MM.1S (cell line): ENCODE data around the gene CXCL12.

Source experiments
- DNase-seq: peaks from one replicate; pipeline ENCODE4 v3.0.0-alpha.2; 2015
- H2AFZ ChIP-seq: fragments of 300-600 bp; sonication (generic); 2 replicates; pipeline ENCODE4 v1.6.0; 2016; ENCODE audit warnings: antibody characterized with exemption, low read length
- H3F3A ChIP-seq: fragments of 300-600 bp; sonication (generic); 2 replicates; pipeline ENCODE4 v1.6.1; 2016; ENCODE audit warnings: mild to moderate bottlenecking, antibody characterized with exemption, low read length, moderate library complexity, mixed read lengths; ENCODE audit not compliant: insufficient read depth
- H3K27ac ChIP-seq: fragments of 300-600 bp; sonication (generic); 2 replicates; pipeline ENCODE4 v1.5.1; 2016; ENCODE audit warnings: mild to moderate bottlenecking, low read length
- H3K27me3 ChIP-seq: fragments of 300-600 bp; sonication (generic); replicated peaks from 2 replicates; pipeline ENCODE4 v1.6.0; 2016; ENCODE audit warnings: low read length; ENCODE audit not compliant: insufficient read depth
- H3K36me3 ChIP-seq: fragments of 300-600 bp; sonication (generic); replicated peaks from 2 replicates; pipeline ENCODE4 v1.6.1; 2016; ENCODE audit warnings: mild to moderate bottlenecking, low read length, mixed read lengths; ENCODE audit not compliant: insufficient read depth
- H3K4me1 ChIP-seq: fragments of 300-600 bp; sonication (generic); 2 replicates; pipeline ENCODE4 v1.6.1; 2016; ENCODE audit warnings: low read length, mixed read lengths
- H3K4me2 ChIP-seq: fragments of 300-600 bp; sonication (generic); 2 replicates; pipeline ENCODE4 v1.6.0; 2016; ENCODE audit warnings: low read depth, low read length
- H3K4me3 ChIP-seq: fragments of 300-600 bp; sonication (generic); 2 replicates; pipeline ENCODE4 v1.5.1; 2016; ENCODE audit warnings: low read length, mixed read lengths
- H3K79me2 ChIP-seq: fragments of 300-600 bp; sonication (generic); 2 replicates; pipeline ENCODE4 v1.6.1; 2016; ENCODE audit warnings: mixed run types, low read length, mixed read lengths
- H3K9ac ChIP-seq: fragments of 300-600 bp; sonication (generic); 2 replicates; pipeline ENCODE4 v1.6.1; 2016; ENCODE audit warnings: low read length, mixed read lengths
- H3K9me2 ChIP-seq: fragments of 300-600 bp; sonication (generic); replicated peaks from 2 replicates; pipeline ENCODE4 v1.6.1; 2016; ENCODE audit warnings: mild to moderate bottlenecking, low read length, mixed read lengths; ENCODE audit not compliant: insufficient read depth
- H3K9me3 ChIP-seq: fragments of 300-600 bp; sonication (generic); replicated peaks from 2 replicates; pipeline ENCODE4 v1.6.1; 2016; ENCODE audit warnings: mild to moderate bottlenecking, low read length, mixed read lengths; ENCODE audit not compliant: insufficient read depth
- H4K20me1 ChIP-seq: fragments of 300-600 bp; sonication (generic); 2 replicates; pipeline ENCODE4 v1.6.1; 2016; ENCODE audit warnings: mild to moderate bottlenecking, low read length, moderate library complexity, mixed read lengths; ENCODE audit not compliant: insufficient read depth
- CTCF ChIP-seq: fragments of 300-600 bp; sonication (generic); IDR thresholded peaks from 2 replicates; pipeline ENCODE4 v1.5.1; 2016; ENCODE audit warnings: antibody characterized with exemption, low read length, mixed read lengths
- EZH2 ChIP-seq: fragments of 300-600 bp; sonication (generic); optimal IDR thresholded peaks from 2 replicates; pipeline ENCODE3; 2017; ENCODE audit warnings: low read depth, mild to moderate bottlenecking, antibody characterized with exemption, low read length, mixed read lengths
- EZH2phosphoT487 ChIP-seq: fragments of 300-600 bp; sonication (generic); IDR thresholded peaks from 2 replicates; pipeline ENCODE4 v1.6.1; 2018; ENCODE audit warnings: antibody characterized with exemption, low read length

The CXCL12 gene

GRCh38 chr10:44362866-44363711 is 21.8 kb downstream of the CXCL12 start:
- Histone ChIP-seq H3K79me2 (no peaks in the 10 kb centered on the region), H3K36me3 (no peaks in the 10 kb centered on the region), H3K9me2 (no peaks in the 10 kb centered on the region), H3K4me1 (no peaks in the 10 kb centered on the region), H3K4me3 (no peak overlapping the region), H3F3A (no peaks in the 10 kb centered on the region), H3K27me3 (no peaks in the 10 kb centered on the region), H3K27ac (no peak overlapping the region), H4K20me1 (no peaks in the 10 kb centered on the region), H2AFZ (no peak overlapping the region), H3K4me2 (no peak overlapping the region), H3K9me3 (no peaks in the 10 kb centered on the region), H3K9ac (no peak overlapping the region)
- TF ChIP-seq CTCF (no peak), EZH2phosphoT487 (no peak), EZH2 (no peak)
- DNase-seq, result no peak

- no peaks in the 10 kb centered on the region for H3K27me3 ChIP-seq
- no peaks in the 10 kb centered on the region for H3K36me3 ChIP-seq
- H2AFZ ChIP-seq, result no peak overlapping the region
- no peak overlapping the region for H3K9ac ChIP-seq
- H3K4me3 ChIP-seq, result no peak overlapping the region
- no peaks in the 10 kb centered on the region for H3F3A ChIP-seq
- H3K27ac ChIP-seq, result no peak overlapping the region
- DNase-seq, result no peak
- no peaks in the 10 kb centered on the region for H3K4me1 ChIP-seq
- H3K79me2 ChIP-seq, result no peaks in the 10 kb centered on the region
- TF ChIP-seq EZH2 (no peak), EZH2phosphoT487 (no peak), CTCF (no peak)
- no peaks in the 10 kb centered on the region for H3K9me3 ChIP-seq
- no peaks in the 10 kb centered on the region for H3K9me2 ChIP-seq
- H3K4me2 ChIP-seq, result no peak overlapping the region
- H4K20me1 ChIP-seq, result no peaks in the 10 kb centered on the region
Observed at GRCh38 chr10:44361109-44361508, 23.8 kb downstream of the CXCL12 start.

GRCh38 chr10:44358080-44358771 is 26.7 kb downstream of the CXCL12 start:
- Histone ChIP-seq H3K4me1 (no peaks in the 10 kb centered on the region), H3K27ac (no peak overlapping the region), H3F3A (no peaks in the 10 kb centered on the region), H2AFZ (no peak overlapping the region), H3K36me3 (no peaks in the 10 kb centered on the region), H3K9me3 (no peaks in the 10 kb centered on the region), H3K79me2 (no peaks in the 10 kb centered on the region), H3K4me2 (no peak overlapping the region), H3K4me3 (no peak overlapping the region), H4K20me1 (no peaks in the 10 kb centered on the region), H3K27me3 (no peaks in the 10 kb centered on the region), H3K9me2 (no peaks in the 10 kb centered on the region), H3K9ac (no peak overlapping the region)
- TF ChIP-seq CTCF, result no peak
- no peak for DNase-seq
